ENCODE data around the gene SSPN. TPM values are rescaled to one million over a fixed set of nuclear protein-coding genes. Genes with fewer than 3 reads are reported as not detected.

The SSPN gene
- total RNA-seq, 1 experiment from 2014 or later, result 0.21 TPM

DNA sequence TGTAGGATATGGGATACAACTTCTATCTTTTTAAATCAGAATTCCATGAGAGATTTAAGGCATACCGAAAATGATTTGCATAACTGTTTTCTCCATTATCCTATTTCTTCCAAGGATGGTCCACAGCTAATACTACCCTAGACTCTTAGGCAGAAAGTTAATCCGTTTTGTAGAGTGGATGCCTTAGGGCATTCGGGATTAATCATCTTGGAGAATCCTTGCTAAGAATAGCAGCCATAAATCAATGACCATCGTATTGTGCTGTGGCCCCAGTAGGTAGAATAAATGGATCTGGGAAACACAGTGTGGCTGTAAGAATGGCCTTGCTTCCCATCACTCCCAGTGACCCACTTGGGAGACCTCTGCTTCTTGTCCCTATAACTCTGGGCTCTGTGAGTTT is 99.6 kb downstream of the SSPN start:
- DNase-seq (ENCODE audit: unreplicated experiment), result no peak
- no peaks in the 10 kb centered on the region for H3K9me3 Mint-ChIP-seq (ENCODE audit: unreplicated experiment)
- POLR2A ChIA-PET, result no interaction called here
- peaks cover 8% of the 10 kb centered on the region for H3K4me1 Mint-ChIP-seq (ENCODE audit: insufficient read depth, unreplicated experiment)
- intact Hi-C loops (cut with micrococcal nuclease), result no loop called here
- no peak overlapping the region for H3K4me3 Mint-ChIP-seq (ENCODE audit: unreplicated experiment)
- no peak overlapping the region for H3K27ac Mint-ChIP-seq (ENCODE audit: low read depth, unreplicated experiment)
- no TSS peak for BruUV-seq (replicated peaks)
- peaks cover under 1% of the 10 kb centered on the region for H3K36me3 Mint-ChIP-seq (ENCODE audit: insufficient read depth, unreplicated experiment)
- no peaks in the 10 kb centered on the region for H3K27me3 Mint-ChIP-seq (ENCODE audit: insufficient read depth, unreplicated experiment)
- TF ChIP-seq, protein P1, sequence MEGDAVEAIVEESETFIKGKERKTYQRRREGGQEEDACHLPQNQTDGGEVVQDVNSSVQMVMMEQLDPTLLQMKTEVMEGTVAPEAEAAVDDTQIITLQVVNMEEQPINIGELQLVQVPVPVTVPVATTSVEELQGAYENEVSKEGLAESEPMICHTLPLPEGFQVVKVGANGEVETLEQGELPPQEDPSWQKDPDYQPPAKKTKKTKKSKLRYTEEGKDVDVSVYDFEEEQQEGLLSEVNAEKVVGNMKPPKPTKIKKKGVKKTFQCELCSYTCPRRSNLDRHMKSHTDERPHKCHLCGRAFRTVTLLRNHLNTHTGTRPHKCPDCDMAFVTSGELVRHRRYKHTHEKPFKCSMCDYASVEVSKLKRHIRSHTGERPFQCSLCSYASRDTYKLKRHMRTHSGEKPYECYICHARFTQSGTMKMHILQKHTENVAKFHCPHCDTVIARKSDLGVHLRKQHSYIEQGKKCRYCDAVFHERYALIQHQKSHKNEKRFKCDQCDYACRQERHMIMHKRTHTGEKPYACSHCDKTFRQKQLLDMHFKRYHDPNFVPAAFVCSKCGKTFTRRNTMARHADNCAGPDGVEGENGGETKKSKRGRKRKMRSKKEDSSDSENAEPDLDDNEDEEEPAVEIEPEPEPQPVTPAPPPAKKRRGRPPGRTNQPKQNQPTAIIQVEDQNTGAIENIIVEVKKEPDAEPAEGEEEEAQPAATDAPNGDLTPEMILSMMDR (IDR thresholded peaks at IDR 0.05; ENCODE audit: unreplicated experiment), result no peak
- CTCF ChIA-PET, result interaction anchor here (0.6 to 0.7 kb wide), 2 partner anchors 16 to 30 kb away, joined by 3 to 4 read pairs; no protein-coding TSS in a partner anchor

DNA sequence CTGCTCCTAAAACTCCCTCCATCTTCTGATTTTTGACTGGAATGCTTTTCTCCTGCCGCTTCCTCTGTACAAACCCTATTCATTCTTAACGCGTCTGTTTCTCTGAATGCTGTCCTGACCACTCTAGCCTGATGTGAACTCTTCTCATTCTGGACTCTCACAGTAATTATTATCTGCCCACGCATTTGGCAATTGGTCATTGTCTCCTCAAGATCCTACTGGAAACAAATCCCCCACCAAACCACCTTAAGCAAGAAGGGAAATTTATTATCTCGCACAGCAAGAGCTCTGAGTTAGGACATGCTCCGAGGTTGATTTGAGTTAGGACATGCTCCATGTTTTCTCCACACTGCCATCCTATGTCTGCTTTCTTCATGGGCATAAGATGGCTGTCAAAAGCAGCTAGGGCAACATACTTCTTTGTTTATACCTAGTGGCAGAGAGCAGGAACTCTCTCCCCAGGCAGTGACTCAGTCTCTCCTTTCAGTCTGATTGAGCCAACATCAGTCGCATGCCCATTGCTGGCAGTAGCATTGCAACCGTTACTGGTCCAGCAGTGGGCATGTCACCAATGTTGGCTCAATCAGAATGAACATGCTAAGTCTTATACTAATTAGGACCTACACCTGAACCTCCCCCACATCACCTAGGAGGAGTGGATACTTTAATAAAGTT is 102.2 kb downstream of the SSPN start:
- H3K36me3 Mint-ChIP-seq (ENCODE audit: insufficient read depth, unreplicated experiment), result peaks cover 5% of the 10 kb centered on the region
- no peaks in the 10 kb centered on the region for H3K27me3 Mint-ChIP-seq (ENCODE audit: insufficient read depth, unreplicated experiment)
- peaks cover 8% of the 10 kb centered on the region for H3K4me1 Mint-ChIP-seq (ENCODE audit: insufficient read depth, unreplicated experiment)
- ChIA-PET POLR2A (interaction anchor here (1.2 to 2.8 kb wide), 6 partner anchors 9 to 57 kb away, joined by 3 to 32 read pairs (median 5); no protein-coding TSS in a partner anchor), CTCF (interaction anchor here (0.6 to 3.0 kb wide), 9 partner anchors 19 to 405 kb away, joined by 3 to 12 read pairs (median 4); no protein-coding TSS in a partner anchor)
- H3K9me3 Mint-ChIP-seq (ENCODE audit: unreplicated experiment), result no peaks in the 10 kb centered on the region
- intact Hi-C loops (cut with micrococcal nuclease), result no loop called here
- H3K4me3 Mint-ChIP-seq (ENCODE audit: unreplicated experiment), result no peak overlapping the region
- no peak for DNase-seq (ENCODE audit: unreplicated experiment)
- TF ChIP-seq, protein P1 (IDR thresholded peaks at IDR 0.05; ENCODE audit: unreplicated experiment), result no peak
- no peak overlapping the region for H3K27ac Mint-ChIP-seq (ENCODE audit: low read depth, unreplicated experiment)
- no TSS peak for BruUV-seq (replicated peaks)

DNA sequence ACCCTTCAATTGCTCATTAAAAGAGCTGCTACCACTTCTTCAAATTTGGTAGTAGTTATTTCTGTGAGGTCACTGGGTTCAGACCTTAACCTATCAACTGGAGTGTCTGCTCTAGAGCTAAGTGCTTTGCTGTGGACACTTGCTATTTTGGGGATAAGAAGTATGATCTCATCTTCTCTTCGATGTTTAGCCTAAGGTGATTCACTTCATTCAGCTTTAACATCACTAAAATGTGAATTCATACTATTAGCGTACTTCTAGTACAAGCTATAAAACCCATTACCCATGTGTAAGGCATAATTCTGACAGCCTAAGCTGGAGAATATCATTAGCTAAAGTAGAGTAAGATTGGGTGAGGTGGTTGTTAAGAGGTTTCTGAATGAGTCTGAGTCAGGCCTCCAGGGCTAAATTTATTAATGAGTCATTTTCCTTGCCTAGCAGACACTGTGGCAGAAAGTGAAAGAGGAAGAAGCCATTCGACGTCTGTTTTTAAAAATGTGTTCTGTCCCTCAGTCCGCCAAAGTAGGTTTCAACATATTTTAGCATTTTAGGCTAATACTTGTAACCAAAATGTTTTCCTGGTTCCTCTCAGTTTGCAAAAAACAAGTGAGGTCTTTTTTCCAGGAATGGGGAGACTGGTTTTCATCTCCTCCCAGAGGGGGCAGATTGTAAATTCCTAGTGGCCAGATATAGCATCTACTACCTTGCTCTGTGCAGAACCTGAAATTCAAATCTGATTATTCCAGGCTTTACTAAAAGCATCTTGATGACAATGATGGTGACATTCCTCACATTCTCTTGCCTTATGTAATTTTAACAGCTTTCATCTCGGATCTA is 103.6 kb downstream of the SSPN start:
- H3K27ac Mint-ChIP-seq (ENCODE audit: low read depth, unreplicated experiment), result peak overlapping the region; percentile 76

More for the DNA sequence above, 103.6 kb downstream of the SSPN start:
- DNase-seq (ENCODE audit: unreplicated experiment), result peak; percentile 82
- H3K36me3 Mint-ChIP-seq (ENCODE audit: insufficient read depth, unreplicated experiment), result peaks cover 5% of the 10 kb centered on the region
- TF ChIP-seq, protein P1 (IDR thresholded peaks at IDR 0.05; ENCODE audit: unreplicated experiment), result peak; percentile 36
- peaks cover 8% of the 10 kb centered on the region for H3K4me1 Mint-ChIP-seq (ENCODE audit: insufficient read depth, unreplicated experiment)
- ChIA-PET CTCF (interaction anchor here (0.7 to 3.0 kb wide), 11 partner anchors 9 to 176 kb away, joined by 3 to 12 read pairs (median 4); no protein-coding TSS in a partner anchor), POLR2A (interaction anchor here (0.6 to 2.8 kb wide), 22 partner anchors 10 to 533 kb away, joined by 3 to 32 read pairs (median 4); no protein-coding TSS in a partner anchor)
- no peaks in the 10 kb centered on the region for H3K9me3 Mint-ChIP-seq (ENCODE audit: unreplicated experiment)
- no peaks in the 10 kb centered on the region for H3K27me3 Mint-ChIP-seq (ENCODE audit: insufficient read depth, unreplicated experiment)
- intact Hi-C loops (cut with micrococcal nuclease), result loop anchor here (1.0 kb wide), 2 partner anchors 20 to 173 kb away; no protein-coding TSS in a partner anchor
- TSS peak; percentile 44 for BruUV-seq (replicated peaks)
- peak overlapping the region; percentile 61 for H3K4me3 Mint-ChIP-seq (ENCODE audit: unreplicated experiment)

All from MCF 10A (cell line).